SU-DHL-6 (cell line): Measurements from ENCODE around the gene DYNC1LI1.

Source experiments
- CTCF ChIP-seq: fragments of 200-600 bp; sonication (generic); IDR thresholded peaks from one replicate; pipeline ENCODE4 v1.5.1; 2017; ENCODE audit warnings: antibody characterized with exemption, mild to moderate bottlenecking, low read length, moderate library complexity; ENCODE audit not compliant: insufficient read depth, poor library complexity, severe bottlenecking
- EZH2phosphoT487 ChIP-seq: fragments of 200-600 bp; sonication (generic), shearing (Covaris generic); conservative IDR thresholded peaks from 2 replicates; pipeline ENCODE4 v1.6.1; 2018; ENCODE audit warnings: mild to moderate bottlenecking, antibody characterized with exemption, low read length, moderate library complexity, mixed read lengths

GRCh38 chr3:32569540-32570420 lies 878 bp downstream of the DYNC1LI1 start:
- TF ChIP-seq EZH2phosphoT487 (no peak), CTCF (no peak)
